Lung (tissue), 12 donors: ENCODE data around the gene LSAMP. TPM values are rescaled to one million over a fixed set of nuclear protein-coding genes. Genes with fewer than 3 reads are reported as not detected.

Source experiments
- ATAC-seq: fragments of 200-7000 bp; cut with Tn5 transposase; one replicate; pipeline ENCODE4 v1.9.1; 2020; ENCODE audit warnings: moderate number of reproducible peaks; ENCODE audit not compliant: insufficient read depth, low FRiP score
- DNase-seq, 3 donors: peaks; one replicate each; pipeline ENCODE4 v3.0.0-alpha.2; 2013 to 2017
- H3K27ac ChIP-seq, 2 donors: one replicate each; pipeline ENCODE4 v1.5.1; 2013; ENCODE audit warnings: mild to moderate bottlenecking in 2 of 2, moderate library complexity in 2 of 2, control low read depth in 1 of 2, inconsistent platforms in 1 of 2, low read depth in 1 of 2, low read length in 1 of 2
- H3K27me3 ChIP-seq, 3 donors: one replicate each; pipeline ENCODE4 v1.5.1; 2013; ENCODE audit warnings: low read length in 2 of 3; ENCODE audit not compliant: control insufficient read depth in 3 of 3, insufficient read depth in 3 of 3
- H3K36me3 ChIP-seq, 4 donors: one replicate each; pipeline ENCODE4 v1.5.1; 2013; ENCODE audit warnings: low read length in 4 of 4, mild to moderate bottlenecking in 1 of 4, moderate library complexity in 1 of 4; ENCODE audit not compliant: control insufficient read depth in 4 of 4, insufficient read depth in 4 of 4
- H3K4me1 ChIP-seq, 5 donors: one replicate each; pipeline ENCODE4 v1.5.1; 2013; ENCODE audit warnings: low read length in 5 of 5, mild to moderate bottlenecking in 2 of 5, moderate library complexity in 1 of 5; ENCODE audit not compliant: control insufficient read depth in 5 of 5, insufficient read depth in 5 of 5
- H3K4me3 ChIP-seq: one replicate; pipeline ENCODE4 v1.5.1; 2013; ENCODE audit warnings: mild to moderate bottlenecking, control low read depth, moderate library complexity
- H3K9ac ChIP-seq, 2 donors: one replicate each; pipeline ENCODE4 v1.5.1; 2013; ENCODE audit warnings: low read length in 2 of 2, control low read depth in 1 of 2; ENCODE audit not compliant: insufficient read depth in 1 of 2
- H3K9me3 ChIP-seq, 4 donors: one replicate each; pipeline ENCODE4 v1.5.1; 2013; ENCODE audit warnings: low read length in 3 of 4, mild to moderate bottlenecking in 1 of 4, moderate library complexity in 1 of 4; ENCODE audit not compliant: control insufficient read depth in 4 of 4, insufficient read depth in 3 of 4
- CTCF ChIP-seq: IDR thresholded peaks from 2 replicates; pipeline ENCODE4 v1.5.1; 2012; ENCODE audit warnings: mild to moderate bottlenecking; ENCODE audit errors: control extremely low read depth, extremely low read depth
- WGBS, 2 donors: extraction: QIAGEN DNeasy Blood & Tissue Kit; methylation state at CpG; one replicate each; pipeline ENCODE4 v1.1.7; 2013; 5-methylcytosine and 5-hydroxymethylcytosine counted together
- polyA plus RNA-seq, 2 donors: library from polyadenylated mRNA; stranded (reverse); fragments of 200-250 nt; gene quantifications; one replicate each; pipeline ENCODE4 v1.2.1, GENCODE V29; 2013
- total RNA-seq, 2 donors: library from RNA; depleted of rRNA in 1 of 2; stranded (reverse); fragments of >200 nt in 1 of 2; gene quantifications; one replicate each; pipeline ENCODE4 v1.2.1, GENCODE V29; 2014 to 2021
- donor health status: control.
- donor health status: control.
- donor health status: Bipolar disorder and iron deficiency.
- donor health status: healthy.
- donor health status: DM: yes; HTN: yes; CAD: no.

The LSAMP gene
- total and polyA plus RNA-seq, 4 donors: 1.6 to 21.9 (median 9.5) TPM

- no peaks in the 10 kb centered on the region for H3K9me3 ChIP-seq
- no peak for TF ChIP-seq CTCF
- ATAC-seq: no peak
- H3K4me1 ChIP-seq: no peaks in the 10 kb centered on the region
- H3K36me3 ChIP-seq: no peaks in the 10 kb centered on the region
- no peaks in the 10 kb centered on the region for H3K27me3 ChIP-seq
- H3K4me3 ChIP-seq: no peak overlapping the region
- DNase-seq: no peak
- H3K27ac ChIP-seq: no peak overlapping the region
- no peak overlapping the region for H3K9ac ChIP-seq
Observed at GRCh38 chr3:116354382-116354781, 90.9 kb downstream of the LSAMP start.

GRCh38 chr3:116350119-116350733 is 95.1 kb downstream of the LSAMP start:
- Histone ChIP-seq H3K9me3 (no peaks in the 10 kb centered on the region), H3K36me3 (no peaks in the 10 kb centered on the region), H3K9ac (no peak overlapping the region), H3K4me1 (no peaks in the 10 kb centered on the region), H3K27me3 (no peaks in the 10 kb centered on the region), H3K4me3 (no peak overlapping the region), H3K27ac (no peak overlapping the region)
- DNase-seq: no peak
- 74 to 81% methylated on average over 4 of the region's 4 CpGs for WGBS, 2 donors
- no peak for TF ChIP-seq CTCF
- ATAC-seq: no peak

GRCh38 chr3:116348216-116348615 is 97.1 kb downstream of the LSAMP start:
- no peak for TF ChIP-seq CTCF

GRCh38 chr3:116342499-116342898 is 102.8 kb downstream of the LSAMP start:
- WGBS, 2 donors: 68 to 70% methylated on average over 2 of the region's 2 CpGs
- Histone ChIP-seq H3K4me1 (peaks cover 0 to 18% (median 0%) of the 10 kb centered on the region in 5 donors), H3K36me3 (no peaks in the 10 kb centered on the region), H3K27me3 (no peaks in the 10 kb centered on the region), H3K9me3 (peaks cover 0 to 2% (median 0%) of the 10 kb centered on the region in 4 donors), H3K9ac (no peak overlapping the region), H3K4me3 (no peak overlapping the region), H3K27ac (no peak overlapping the region)
- ATAC-seq: no peak
- DNase-seq: no peak
- no peak for TF ChIP-seq CTCF

More at GRCh38 chr3:116348216-116348615, 97.1 kb downstream of the LSAMP start:
- Histone ChIP-seq H3K27ac (no peak overlapping the region), H3K27me3 (no peaks in the 10 kb centered on the region), H3K9me3 (no peaks in the 10 kb centered on the region), H3K36me3 (no peaks in the 10 kb centered on the region), H3K9ac (no peak overlapping the region), H3K4me1 (peaks cover 0 to 7% (median 0%) of the 10 kb centered on the region in 5 donors), H3K4me3 (no peak overlapping the region)
- DNase-seq (no peak), ATAC-seq (no peak)
- WGBS, 2 donors: 79 to 92% methylated on average over 3 of the region's 3 CpGs
